NOMO-1 (cell line): ENCODE measurements around the gene FZR1.

ENCODE experiments used
- DNase-seq, 2 experiments: peaks; one replicate each; lab custom pipeline; 2025; ENCODE audit not compliant: unreplicated experiment in 2 of 2; lab: John Stamatoyannopoulos, UW

FZR1 gene

DNA sequence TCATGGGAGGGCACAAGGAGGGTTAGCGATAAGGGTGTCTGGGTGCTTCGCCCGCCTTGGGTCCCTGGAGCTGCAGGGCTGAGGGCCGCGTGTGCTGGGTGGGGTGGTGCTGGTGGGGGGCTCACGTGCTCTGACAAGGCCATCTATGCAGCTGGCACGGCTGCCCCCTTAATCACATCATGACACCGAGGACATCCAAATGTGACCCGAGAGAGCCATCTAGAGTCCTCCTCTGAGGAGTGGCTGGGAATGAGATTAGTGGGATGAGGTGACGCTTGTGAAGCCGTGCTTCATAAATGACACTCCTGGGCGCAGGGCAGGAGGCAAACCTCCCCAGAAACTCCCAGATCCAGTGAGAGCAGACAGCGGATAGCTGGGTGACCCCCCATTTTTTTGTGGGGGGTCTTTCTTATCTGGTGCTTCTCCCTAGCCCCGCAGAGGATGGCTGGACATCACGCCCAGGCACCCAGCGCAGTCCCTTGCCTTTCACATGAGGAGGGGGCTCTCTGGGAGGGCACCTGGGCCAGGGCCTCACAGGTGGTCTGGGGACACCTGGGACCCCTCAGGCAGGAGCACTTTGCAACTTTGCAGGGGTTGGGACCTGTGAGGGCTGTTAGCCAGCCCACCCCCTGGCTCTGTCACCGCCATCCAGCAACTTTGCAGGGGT is 6.6 kb downstream of the FZR1 start:
- no peak for DNase-seq

DNA sequence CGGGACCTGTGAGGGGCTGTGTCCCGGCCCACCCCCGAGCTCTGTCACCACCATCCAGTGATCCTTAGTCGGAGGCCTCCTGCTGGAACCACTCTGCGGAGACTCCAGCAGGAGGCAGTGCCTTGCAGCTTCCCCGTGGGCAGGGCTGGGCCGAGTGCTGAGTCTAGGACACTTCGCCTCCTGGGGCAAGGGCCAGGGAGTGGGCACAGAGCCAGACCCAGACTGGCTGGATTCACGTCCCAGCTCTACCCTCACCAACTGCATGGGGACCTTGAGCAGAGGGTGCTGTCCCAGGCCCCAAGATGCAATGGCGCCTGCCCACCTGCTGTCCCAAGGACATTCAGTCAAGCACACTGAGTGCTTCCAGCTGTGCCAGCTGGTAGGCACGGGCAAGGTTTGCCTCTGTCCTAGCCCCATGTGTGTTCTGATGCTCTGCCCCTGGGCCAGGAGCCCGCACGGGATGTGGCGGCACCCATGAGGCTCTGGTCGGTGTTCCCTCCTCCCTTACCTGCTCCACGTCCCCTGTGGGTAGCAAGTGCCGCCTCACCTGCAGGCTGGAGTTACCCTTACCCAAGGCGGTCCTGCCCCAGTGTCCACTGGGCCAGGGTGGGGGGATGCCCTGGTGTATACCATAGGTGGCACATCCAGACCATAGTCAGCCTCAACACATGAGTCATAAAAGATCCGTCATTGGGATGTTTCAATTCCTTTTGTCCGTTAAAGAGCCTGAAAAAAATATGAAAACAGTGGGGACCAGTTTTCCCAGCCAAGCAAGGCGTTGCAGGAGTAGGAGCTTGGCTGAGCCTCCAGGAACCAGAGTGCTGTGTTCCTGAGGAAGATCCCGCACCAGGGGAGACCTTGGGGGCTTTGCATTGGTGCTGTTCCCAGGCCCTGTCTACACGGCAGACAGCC is 7.4 kb downstream of the FZR1 start:
- DNase-seq = no peak

DNA sequence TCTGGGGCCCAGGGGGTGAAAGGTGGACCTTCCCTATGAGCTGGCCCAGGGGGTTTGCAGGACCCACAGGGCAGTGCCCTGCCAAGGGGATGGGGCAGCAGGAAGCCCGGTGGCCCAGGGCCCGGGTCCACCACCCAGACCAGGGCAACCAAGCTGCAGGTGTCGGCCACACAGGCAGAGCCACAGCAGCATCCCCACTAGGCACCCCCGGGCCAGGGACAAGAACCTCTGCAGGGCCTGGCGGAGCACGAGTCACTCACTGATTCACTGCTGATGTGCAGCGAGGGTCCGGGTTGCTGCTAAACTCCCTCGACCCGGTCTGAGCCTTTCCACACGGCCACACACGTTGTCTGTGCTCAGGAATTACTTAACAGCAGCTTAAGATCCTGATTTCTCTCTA is 8.8 kb downstream of the FZR1 start:
- DNase-seq = no peak

DNA sequence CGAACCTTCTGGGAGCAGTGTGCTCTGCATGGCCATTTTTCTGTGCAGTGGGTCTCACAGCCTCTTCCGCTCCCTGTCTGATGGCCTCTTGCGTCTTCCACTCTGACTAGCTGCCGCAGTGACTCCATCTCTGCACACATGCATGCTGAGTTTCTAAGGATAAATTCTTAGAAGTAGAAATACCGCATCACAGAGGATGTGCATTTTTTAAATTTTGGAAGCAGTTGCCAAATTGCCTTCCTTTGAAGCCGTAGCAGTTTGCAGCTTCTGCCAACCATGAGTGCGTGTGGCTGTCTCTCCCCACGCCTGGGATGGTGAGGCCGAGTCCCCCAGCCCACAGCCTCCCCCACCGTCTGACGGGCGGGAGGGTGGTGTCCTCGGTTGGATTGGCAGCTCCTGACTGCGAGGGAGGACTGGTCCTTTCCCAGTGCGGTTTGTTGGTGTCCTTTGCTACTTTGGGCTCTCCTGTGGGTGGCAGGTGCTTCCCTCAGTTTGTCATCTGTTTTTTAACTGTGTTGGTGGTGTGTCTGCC is 9.8 kb downstream of the FZR1 start:
- DNase-seq = no peak

DNA sequence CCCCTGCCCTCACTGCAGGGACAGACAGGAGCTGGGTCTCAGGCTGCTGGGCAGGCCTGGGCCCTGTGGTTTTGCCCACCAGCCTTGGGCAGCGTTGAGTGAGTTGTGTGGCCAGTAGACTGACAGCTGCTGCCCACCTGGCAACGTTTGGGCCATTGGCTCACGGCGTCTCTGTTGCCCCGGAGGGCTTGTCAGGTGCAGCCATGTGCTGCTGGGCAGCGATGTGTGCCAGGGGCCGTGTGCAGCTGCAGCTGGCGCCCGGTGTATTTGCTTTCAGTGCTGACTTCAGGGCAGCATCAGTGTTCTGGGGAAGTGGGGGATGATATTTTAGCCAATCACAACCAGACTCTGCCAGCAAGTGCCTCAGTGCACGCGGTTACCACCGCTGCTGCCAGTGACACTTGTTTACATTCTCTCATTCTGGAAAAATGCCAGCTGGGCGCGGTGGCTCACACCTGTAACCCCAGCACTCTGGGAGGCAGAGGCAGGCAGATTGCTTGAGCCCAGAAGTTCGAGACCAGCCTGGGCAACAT is 10.6 kb downstream of the FZR1 start:
- no peak for DNase-seq

DNA sequence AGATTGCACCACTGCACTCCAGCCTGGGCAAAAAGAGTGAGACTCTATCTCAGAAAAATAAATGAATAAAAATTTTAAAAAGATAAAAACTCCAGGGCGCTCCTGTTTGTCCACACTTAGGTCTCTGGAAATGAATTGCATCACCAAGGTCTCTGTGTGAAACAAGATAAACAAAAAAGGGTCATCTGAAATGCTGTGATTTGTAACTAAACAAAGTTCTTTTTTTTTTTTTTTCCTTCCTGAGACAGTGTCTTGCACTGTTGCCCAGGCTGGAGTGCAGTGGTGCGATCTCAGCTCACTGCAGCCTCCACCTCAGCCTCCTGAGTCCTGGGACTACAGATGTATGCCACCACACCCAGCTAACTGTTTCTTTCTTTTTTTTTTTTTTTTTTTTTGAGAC is 11.5 kb downstream of the FZR1 start:
- DNase-seq = no peak

DNA sequence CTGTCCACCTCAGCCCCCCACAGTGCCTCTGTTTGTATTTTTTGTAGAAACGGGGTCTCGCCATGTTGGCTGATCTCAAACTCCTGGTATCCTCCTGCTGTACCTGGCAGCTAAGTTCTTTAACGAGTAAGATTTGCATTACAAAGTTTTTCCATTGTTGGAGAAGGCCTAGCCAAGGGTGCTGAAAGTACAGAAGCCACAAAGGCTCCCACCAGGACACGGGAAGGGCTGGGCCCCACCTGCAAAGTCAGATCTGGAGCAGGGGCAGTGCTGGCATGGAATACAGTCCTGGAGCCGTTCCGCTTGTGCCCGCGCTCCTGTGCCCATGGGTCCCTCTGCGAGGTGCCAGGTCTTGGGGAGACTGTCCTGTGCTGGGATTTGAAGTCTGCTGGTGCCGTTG is 12.1 kb downstream of the FZR1 start:
- DNase-seq = no peak

DNA sequence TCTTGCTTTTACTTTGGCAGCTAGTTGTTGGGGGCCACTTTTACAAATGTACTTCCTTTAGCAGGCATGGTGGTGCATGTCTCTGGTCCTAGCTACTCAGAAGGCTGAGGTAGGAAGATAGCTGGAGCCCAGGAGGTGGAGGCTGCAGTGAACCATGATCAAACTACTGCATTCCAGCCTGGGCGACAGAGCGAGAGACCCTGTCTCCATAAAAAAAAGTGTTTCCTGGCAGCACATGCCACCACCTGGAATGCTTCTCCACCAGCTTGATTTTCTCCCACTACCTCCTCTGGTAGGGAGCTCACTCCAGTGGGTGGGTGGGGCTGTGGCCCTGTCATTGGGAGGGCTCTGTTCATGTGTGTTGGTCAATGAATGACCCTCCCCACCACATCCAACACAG is 12.5 kb downstream of the FZR1 start:
- no peak for DNase-seq

DNA sequence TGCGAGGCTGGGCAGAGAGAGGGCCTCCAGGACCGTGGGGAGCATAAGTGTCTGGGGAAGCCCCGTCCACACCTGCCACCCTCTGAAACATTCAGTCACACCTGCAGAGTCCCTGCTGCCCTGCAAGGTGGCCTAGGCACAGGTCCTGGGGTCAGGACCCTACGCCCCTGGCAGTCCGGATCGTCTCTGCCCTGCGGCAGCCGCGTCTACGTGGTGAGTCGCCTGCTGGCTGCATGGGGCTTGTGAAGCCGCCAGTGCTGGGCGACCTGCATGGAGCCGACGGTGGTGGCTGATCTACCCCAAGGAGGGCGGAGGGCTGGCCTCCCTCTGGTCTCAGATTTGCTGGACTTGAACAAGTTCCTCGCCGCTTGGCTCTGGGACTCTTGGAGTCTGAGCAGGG is 13.0 kb downstream of the FZR1 start:
- DNase-seq = no peak

DNA sequence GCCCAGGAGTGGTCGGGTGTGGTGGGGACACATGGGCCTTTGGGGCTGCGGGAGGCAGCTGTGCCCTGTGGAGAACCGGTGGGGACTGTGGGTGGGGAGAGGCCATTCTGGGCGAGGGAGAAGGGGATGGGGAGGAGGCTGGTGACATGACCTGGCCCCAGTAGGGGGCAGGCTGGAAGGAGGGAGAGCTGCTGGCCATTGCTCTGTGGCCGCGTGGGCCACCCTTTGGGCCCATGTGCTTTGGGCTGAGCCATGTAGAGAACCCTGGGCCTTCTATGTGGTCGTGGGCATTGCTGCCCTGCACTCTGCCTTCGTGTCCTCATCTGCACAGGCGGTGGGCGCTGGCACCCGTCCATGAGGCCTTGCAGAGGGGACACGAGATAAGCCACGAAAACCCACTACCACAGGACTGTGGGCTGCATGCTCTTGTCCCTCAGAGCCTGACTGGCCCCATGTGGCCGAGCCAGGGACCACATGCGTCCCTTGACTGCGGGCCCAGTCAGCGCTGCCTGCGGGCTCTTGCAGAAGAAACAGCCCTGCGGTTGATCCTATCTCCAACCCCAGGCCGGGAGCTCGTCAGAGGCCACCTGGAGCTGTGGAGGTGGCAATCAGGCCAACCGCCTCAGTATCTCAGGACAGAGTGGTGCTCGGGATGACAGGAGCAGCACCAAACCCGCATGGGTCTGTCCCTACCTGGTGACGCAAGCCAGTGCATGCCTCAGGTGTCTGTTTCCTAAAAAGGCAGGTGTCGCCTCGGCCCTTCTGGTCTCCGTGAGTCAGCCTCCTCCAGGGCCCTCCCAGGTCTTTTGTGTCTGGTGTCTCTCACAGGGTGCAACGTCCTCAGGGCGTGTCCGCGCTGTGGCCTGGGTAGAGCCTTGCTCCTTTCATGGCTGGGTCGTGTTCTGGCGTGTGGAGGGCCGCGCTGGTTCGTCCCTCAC is 14.3 kb downstream of the FZR1 start:
- DNase-seq = no peak

DNA sequence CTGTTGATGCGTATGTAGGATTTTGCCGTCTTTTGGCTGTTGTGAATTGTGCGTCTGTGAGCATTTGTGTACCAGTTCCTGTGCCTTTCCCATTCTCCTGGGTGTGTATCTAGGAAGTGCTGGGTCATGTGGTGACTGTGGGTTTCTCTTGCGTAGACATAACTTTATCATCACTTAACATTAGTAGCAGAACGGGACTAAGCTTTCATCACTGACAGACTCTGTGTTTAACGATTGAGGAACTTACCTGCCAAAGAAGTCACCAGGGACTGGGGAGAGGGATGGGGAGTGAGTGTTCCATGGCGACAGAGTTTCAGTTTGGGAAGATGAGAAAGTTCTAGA is 15.0 kb downstream of the FZR1 start:
- no peak for DNase-seq

DNA sequence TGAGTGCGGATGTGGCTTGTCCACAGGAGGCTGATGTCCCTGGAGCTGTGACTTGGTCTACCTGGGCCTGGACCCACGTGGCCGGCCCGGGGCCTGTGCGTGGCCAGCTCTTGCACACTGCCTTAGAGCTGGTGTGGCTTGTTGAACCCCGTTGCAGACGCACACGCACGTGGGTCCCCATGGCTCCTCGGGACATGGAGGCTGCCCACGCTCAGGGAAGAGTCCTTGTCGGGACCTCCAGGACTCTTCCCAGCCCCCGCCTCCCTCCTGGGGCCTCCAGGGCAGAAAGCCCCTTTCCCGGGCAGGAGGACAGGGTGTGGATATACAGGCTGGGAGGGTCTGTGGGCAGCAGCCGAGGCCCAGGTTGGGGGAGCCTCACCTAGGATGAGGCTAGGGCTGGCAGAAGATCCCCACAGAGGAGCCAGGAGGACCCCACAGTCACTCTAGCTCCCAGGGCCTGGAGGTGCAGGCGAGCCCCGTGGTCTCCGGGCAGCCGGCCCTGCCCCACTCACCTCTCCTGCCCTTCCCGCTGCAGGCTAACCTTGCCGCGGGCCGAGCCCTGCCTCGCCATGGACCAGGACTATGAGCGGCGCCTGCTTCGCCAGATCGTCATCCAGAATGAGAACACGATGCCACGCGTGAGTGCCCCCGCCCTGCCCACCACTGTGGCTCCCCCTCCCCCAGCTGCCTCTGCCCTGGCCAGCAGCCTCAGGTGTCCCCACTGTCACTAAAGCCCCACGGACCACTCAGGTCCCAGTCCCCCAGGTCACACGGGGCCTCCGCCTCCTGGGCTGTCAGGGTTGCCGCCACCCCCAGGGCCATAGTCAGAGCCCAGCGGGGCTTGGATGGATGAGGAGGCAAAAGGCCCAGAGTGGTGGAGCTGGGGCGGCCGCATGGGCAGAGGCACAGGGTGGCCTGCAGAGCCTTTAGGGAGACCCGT is 16.6 kb downstream of the FZR1 start:
- DNase-seq = no peak

DNA sequence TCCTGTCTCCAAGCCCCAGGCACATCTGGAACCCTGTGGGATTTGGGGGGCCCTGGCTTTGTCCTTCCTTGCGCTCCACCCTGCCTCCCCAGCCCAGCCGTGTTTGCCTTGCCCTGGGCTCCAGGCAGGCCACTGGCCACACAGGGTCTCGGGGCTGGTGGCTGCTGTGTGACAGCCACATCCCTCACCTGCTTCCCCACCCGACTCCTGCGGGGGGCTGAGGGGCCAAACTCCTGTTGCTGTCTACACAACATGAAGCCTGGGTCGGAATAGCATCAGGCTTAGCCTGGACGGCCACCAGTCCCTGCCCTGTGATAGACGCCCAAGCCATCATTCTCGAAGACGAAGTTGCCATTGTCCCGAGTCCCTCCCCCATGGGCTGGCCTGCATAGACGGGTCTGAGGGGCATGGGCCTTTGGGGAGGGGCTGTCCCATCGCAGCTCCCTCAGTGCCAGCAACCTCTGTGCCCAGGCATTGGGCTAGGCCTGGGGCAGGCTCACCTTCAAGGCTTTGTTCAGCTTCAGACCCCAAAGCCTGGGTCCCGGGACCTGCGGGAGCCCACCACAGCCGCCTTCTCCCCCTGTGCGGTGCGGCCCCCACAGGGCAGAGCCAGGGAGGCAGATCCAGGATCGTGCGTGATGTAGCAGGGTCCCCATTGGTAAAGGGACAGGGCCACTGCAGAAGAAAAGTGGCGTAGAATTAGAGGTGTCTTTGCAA is 17.4 kb downstream of the FZR1 start:
- DNase-seq = no peak

DNA sequence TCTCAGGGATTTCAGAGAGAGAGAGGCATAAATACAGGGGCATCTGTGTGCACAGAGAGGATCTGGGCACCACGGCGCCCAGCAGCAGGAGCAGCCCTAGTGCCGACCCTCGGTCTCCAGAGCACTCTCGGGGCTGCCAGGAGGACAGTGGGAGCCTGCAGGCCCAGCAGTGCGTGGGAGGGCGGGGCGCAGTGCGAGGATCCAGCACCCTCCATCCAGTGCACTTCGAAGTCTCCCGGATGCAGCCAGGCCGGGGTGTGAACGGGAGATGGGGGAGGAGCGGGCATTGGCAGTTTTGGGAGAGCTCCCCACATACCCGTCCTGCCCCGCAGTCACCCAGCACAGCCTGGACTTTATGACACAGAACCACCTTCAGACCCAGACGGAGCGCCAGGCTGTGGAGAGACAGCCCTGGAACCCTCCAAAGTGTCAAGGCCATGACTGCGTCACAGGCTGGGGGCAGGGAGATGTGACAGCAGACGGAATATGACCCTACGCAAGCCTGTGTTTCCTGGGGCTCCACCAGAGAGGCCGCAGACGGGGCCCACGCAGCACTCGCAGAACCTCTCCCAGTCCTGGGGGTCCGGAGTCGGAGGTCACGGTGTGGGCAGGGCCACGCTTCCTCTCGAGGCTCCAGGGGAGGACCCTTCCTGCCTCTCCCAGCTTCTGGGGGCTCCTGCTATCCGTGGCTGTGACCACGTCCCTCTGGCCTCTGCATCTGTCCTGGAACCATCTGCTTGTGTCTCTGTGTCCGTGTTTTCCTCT is 18.1 kb downstream of the FZR1 start:
- no peak for DNase-seq

DNA sequence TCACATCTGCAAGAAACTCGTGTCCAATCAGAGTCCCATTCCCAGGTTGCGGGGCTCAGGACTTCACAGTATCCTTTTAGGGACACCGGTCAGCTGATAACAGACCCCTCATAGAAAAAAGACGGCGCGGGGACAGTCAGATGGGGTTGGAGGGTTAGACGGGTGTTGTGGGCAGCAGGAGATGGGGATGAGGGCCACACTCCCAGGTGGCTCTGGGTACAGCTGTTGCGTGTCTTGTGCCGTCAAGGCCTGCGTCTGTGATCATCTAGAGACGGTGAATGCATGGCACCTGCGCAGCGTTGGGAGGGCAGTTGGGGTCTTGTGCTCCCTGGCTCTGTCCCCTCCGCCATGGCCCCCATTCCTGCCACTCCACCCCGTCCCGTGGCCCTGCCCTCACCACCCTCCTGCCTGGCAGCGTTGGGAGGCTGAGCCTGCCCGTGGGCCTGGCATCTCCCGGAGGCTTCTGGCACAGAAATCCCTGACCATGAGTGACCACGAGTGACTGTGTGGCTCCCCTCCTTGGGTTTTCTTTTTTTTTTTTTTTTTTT is 18.9 kb downstream of the FZR1 start:
- no peak for DNase-seq

DNA sequence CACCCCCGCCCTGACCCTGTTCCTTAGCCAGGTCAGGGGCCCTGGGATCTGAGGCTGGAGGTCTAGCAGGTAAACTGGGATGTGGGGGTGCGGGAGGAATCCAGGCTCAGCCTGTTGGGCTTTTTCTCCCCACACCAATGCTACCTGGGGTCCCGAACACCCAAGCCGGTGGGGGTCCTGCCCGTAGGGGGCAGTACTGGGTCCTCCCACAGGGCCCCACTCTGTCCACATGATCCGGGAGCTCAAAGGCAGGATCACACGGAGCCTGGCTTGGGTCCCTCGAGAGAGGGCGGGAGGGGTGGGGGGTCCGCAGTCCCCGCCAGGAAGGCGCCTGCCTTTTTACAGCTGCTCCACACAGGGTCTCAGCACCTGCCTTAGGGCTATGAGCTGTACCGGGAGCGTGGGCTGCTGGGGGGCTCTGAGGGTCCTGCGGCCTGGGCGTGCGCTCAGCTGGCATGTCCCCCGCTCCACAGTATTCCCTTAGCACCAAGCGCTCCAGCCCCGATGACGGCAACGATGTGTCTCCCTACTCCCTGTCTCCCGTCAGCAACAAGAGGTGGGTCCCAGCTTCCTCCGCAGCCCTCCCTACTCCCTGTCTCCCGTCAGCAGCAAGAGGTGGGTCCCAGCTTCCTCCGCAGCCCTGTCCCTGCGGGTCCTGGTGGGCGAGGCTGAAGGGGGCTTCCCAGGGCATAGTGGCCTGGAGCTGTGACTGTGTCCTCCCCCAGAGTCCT is 20.6 kb downstream of the FZR1 start:
- DNase-seq = no peak

DNA sequence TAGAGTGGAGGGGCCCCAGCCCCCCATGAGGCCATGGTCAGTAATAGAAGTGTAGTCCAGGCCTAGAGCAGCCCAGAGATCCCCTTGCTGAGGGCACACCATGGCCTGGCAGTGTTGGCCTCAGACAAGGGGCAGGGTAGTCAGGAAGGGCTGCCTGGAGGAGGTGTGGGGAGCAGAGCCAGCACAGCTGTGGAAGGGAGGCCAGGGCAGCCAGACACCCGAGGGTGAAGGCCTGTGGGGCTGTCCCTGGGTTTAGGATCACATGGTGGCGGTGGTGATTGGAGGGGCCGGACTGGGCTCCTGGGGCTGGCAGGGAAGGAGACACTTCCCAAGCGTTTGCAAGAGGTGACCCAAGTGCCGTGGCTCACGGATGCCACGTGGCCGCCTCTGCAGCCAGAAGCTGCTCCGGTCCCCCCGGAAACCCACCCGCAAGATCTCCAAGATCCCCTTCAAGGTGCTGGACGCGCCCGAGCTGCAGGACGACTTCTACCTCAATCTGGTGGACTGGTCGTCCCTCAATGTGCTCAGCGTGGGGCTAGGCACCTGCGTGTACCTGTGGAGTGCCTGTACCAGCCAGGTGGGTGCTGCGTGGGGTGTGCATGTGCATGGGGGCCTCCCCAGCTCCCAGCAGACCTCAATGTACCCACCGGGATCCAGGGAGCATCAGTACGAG is 21.3 kb downstream of the FZR1 start:
- no peak for DNase-seq
